Measurements from ENCODE around the gene SENP5.
"Not testable (repeated sequence)": the region's sequence is repeated elsewhere in the genome, so short reads cannot be mapped to it uniquely, and the experiment has no call there.

SENP5 gene

GRCh38 chr3:196843435-196844110 lies 24.1 kb upstream of the SENP5 start:
- no peak for DNase-seq (ENCODE audit: extremely low read depth, low read depth)
- TF ChIP-seq CTCF (IDR thresholded peaks at IDR 0.05; ENCODE audit: low read depth, low read length) = no peak

- not testable (repeated sequence) for DNase-seq (ENCODE audit: extremely low read depth, low read depth)
Observed at GRCh38 chr3:196844235-196845219, 23.2 kb upstream of the SENP5 start.

GRCh38 chr3:196848375-196848774 lies 19.3 kb upstream of the SENP5 start:
- not testable (repeated sequence) for DNase-seq (ENCODE audit: extremely low read depth, low read depth)

GRCh38 chr3:196849180-196849741 lies 18.5 kb upstream of the SENP5 start:
- TF ChIP-seq CTCF (IDR thresholded peaks at IDR 0.05; ENCODE audit: low read depth, low read length) = no peak
- DNase-seq (ENCODE audit: extremely low read depth, low read depth) = no peak

GRCh38 chr3:196863000-196863399 lies 4.7 kb upstream of the SENP5 start:
- not testable (repeated sequence) for DNase-seq (ENCODE audit: extremely low read depth, low read depth)

- no peak for DNase-seq (ENCODE audit: extremely low read depth, low read depth)
- TF ChIP-seq CTCF (IDR thresholded peaks at IDR 0.05; ENCODE audit: low read depth, low read length) = no peak
Observed at GRCh38 chr3:196867155-196867506, 589 bp upstream of the SENP5 start.

- DNase-seq (ENCODE audit: extremely low read depth, low read depth) = no peak
- TF ChIP-seq CTCF (IDR thresholded peaks at IDR 0.05; ENCODE audit: low read depth, low read length) = no peak; the same call in 1 of the 2 replicates
Observed at GRCh38 chr3:196868297-196868661, 559 bp downstream of the SENP5 start.

- no peak for TF ChIP-seq CTCF (IDR thresholded peaks at IDR 0.05; ENCODE audit: low read depth, low read length)
- DNase-seq (ENCODE audit: extremely low read depth, low read depth) = no peak
Observed at GRCh38 chr3:196872316-196872715, 4.6 kb downstream of the SENP5 start.

GRCh38 chr3:196874511-196875094 lies 6.9 kb downstream of the SENP5 start:
- not testable (repeated sequence) for DNase-seq (ENCODE audit: extremely low read depth, low read depth)
